WTC11 (cell line): ENCODE results near the gene MRPL44.

Experiments used
- AFF4 ChIP-seq: sonication (generic); formaldehyde crosslinking; IDR thresholded peaks from 2 replicates; pipeline ENCODE4 v1.8.1; 2023; ENCODE audit warnings: mild to moderate bottlenecking, missing genetic modification reagents, borderline replicate concordance
- ATF2 ChIP-seq: sonication (generic); formaldehyde crosslinking; IDR thresholded peaks from 2 replicates; pipeline ENCODE4 v1.8.1; 2022; ENCODE audit warnings: low read depth, missing genetic modification reagents, borderline replicate concordance
- ATF3 ChIP-seq: sonication (generic); formaldehyde crosslinking; conservative IDR thresholded peaks from 2 replicates; pipeline ENCODE4 v1.8.1; 2022; ENCODE audit warnings: mild to moderate bottlenecking, missing genetic modification reagents
- CREB1 ChIP-seq: sonication (generic); formaldehyde crosslinking; IDR thresholded peaks from 2 replicates; pipeline ENCODE4 v1.8.0; 2023; ENCODE audit warnings: mild to moderate bottlenecking, missing genetic modification reagents
- CTCF ChIP-seq: fragments of 200-600 bp; IDR thresholded peaks from 2 replicates; pipeline ENCODE4 v1.8.0; 2022; ENCODE audit warnings: antibody characterized with exemption
- FOXP4 ChIP-seq: sonication (generic); formaldehyde crosslinking; IDR thresholded peaks from 2 replicates; pipeline ENCODE4 v1.8.0; 2022; ENCODE audit warnings: mild to moderate bottlenecking, missing genetic modification reagents
- NR1H2 ChIP-seq: sonication (generic); formaldehyde crosslinking; IDR thresholded peaks from 2 replicates; pipeline ENCODE4 v1.9.0; 2021; ENCODE audit warnings: mild to moderate bottlenecking, moderate library complexity, missing genetic modification reagents
- PREB ChIP-seq: sonication (generic); formaldehyde crosslinking; IDR thresholded peaks from 2 replicates; pipeline ENCODE4 v1.8.1; 2022; ENCODE audit warnings: mild to moderate bottlenecking, missing genetic modification reagents, moderate library complexity, borderline replicate concordance
- ZNF671 ChIP-seq: fragments of 250-450 bp; sonication (Bioruptor Pico); IDR thresholded peaks from 2 replicates; pipeline ENCODE4 v1.8.0; 2021; ENCODE audit warnings: mild to moderate bottlenecking

GRCh38 chr2:223928113-223929006 is 28.9 kb upstream of the MRPL44 start:
- TF ChIP-seq CTCF (no peak), ZNF671 (no peak), PREB (CRISPR knock-in tag) (no peak), AFF4 (CRISPR knock-in tag) (no peak), FOXP4 (no peak), NR1H2 (no peak), ATF2 (CRISPR knock-in tag) (no peak), CREB1 (CRISPR knock-in tag) (no peak), ATF3 (no peak)
